Smooth muscle cell of the brain vasculature (primary cell): Measurements from ENCODE around the gene TP53.

Source experiments
- DNase-seq: peaks from one replicate; pipeline ENCODE4 v3.0.0-alpha.2; 2012; ENCODE audit warnings: low read depth, low spot score

Gene TP53

GRCh38 chr17:7687072-7687907 lies at the start of gene TP53:
Gene TP53 (minus strand): TSS chr17:7687490. CDS start chr17:7676594, 10,896 bp downstream.
- peak; percentile 65 for DNase-seq

- no peak for DNase-seq
Observed at GRCh38 chr17:7732981-7733539, 45.8 kb upstream of the TP53 start.

- no peak for DNase-seq
Observed at GRCh38 chr17:7729816-7730215, 42.5 kb upstream of the TP53 start.

GRCh38 chr17:7727886-7728285 lies 40.6 kb upstream of the TP53 start:
- DNase-seq: no peak

GRCh38 chr17:7721612-7722011 lies 34.3 kb upstream of the TP53 start:
- no peak for DNase-seq

GRCh38 chr17:7720125-7720524 lies 32.8 kb upstream of the TP53 start:
- no peak for DNase-seq

- DNase-seq: no peak
Observed at GRCh38 chr17:7719661-7720060, 32.4 kb upstream of the TP53 start.

GRCh38 chr17:7717756-7718350 lies 30.6 kb upstream of the TP53 start:
- DNase-seq: no peak

GRCh38 chr17:7716901-7717755 lies 29.8 kb upstream of the TP53 start, which contains the start of gene DNAH2:
Gene DNAH2 (plus strand): TSS chr17:7717744. CDS start chr17:7719735, 1,991 bp downstream.
- peak; percentile 72 for DNase-seq

GRCh38 chr17:7715936-7716886 lies 28.9 kb upstream of the TP53 start:
- no peak for DNase-seq

- no peak for DNase-seq
Observed at GRCh38 chr17:7714721-7715594, 27.7 kb upstream of the TP53 start.

- no peak for DNase-seq
Observed at GRCh38 chr17:7713782-7714181, 26.5 kb upstream of the TP53 start.

GRCh38 chr17:7712111-7712771 lies 25.0 kb upstream of the TP53 start:
- no peak for DNase-seq

GRCh38 chr17:7711051-7711755 lies 23.9 kb upstream of the TP53 start:
- DNase-seq: no peak

- DNase-seq: no peak
Observed at GRCh38 chr17:7710301-7710700, 23.0 kb upstream of the TP53 start.

GRCh38 chr17:7709031-7709430 lies 21.7 kb upstream of the TP53 start:
- no peak for DNase-seq

- no peak for DNase-seq
Observed at GRCh38 chr17:7707858-7708750, 20.8 kb upstream of the TP53 start.
